HL-60 (cell line): ENCODE results near the gene SRSF3.

Experiments
- CTCF ChIP-seq: IDR thresholded peaks from one replicate; pipeline ENCODE4 v1.5.1; 2011; ENCODE audit warnings: low read length, control low read depth, inconsistent platforms; ENCODE audit not compliant: insufficient read depth
- POLR2AphosphoS5 ChIP-seq: IDR thresholded peaks from 2 replicates; pipeline ENCODE4 v1.6.1; 2012; ENCODE audit warnings: low read depth
- REST ChIP-seq: IDR thresholded peaks from 2 replicates; pipeline ENCODE4 v1.6.1; 2012; ENCODE audit warnings: low read depth; ENCODE audit not compliant: insufficient replicate concordance

GRCh38 chr6:36622901-36623546 lies 28.9 kb downstream of the SRSF3 start:
- TF ChIP-seq POLR2AphosphoS5 (no peak), REST (no peak), CTCF (no peak)
